ENCODE results near the gene TGM3. TPM values are rescaled to one million over a fixed set of nuclear protein-coding genes. Genes with fewer than 3 reads are reported as not detected.
A peak's percentile ranks its signal among the peaks of the same experiment; 100 is the strongest.

Gene TGM3
- total RNA-seq, 1 experiment from 2014 or later, result 0.11 TPM

- TF ChIP-seq CTCF (IDR thresholded peaks at IDR 0.05), result peak; percentile 50
- no peak for TF ChIP-seq PRDM15 (CRISPR knock-in tag; IDR thresholded peaks at IDR 0.05)
- Mint-ChIP-seq H3K4me1 (no peaks in the 10 kb centered on the region), H3K27me3 (ENCODE audit: low read depth) (no peaks in the 10 kb centered on the region; the same call in 1 of the 2 replicates), H3K27ac (no peak overlapping the region; the same call in 1 of the 2 replicates), H3K9me3 (peaks cover 28% of the 10 kb centered on the region), H3K36me3 (no peaks in the 10 kb centered on the region; the same call in 1 of the 2 replicates), H3K4me3 (no peak overlapping the region)
- ChIA-PET CTCF (interaction anchor here (0.6 to 2.3 kb wide), 45 partner anchors 9 to 380 kb away, joined by 3 to 31 read pairs (median 5); partner anchors contain the start of genes NOP56 and SNRPB), POLR2A (interaction anchor here (0.9 kb wide), 1 partner anchor 180 kb away, joined by 4 read pairs; no protein-coding TSS in a partner anchor)
- DNase-seq (ENCODE audit: low spot score) (peak; percentile 73), ATAC-seq (peak; percentile 85)
These were observed 91.4 kb downstream of the TGM3 start for GRCh38 chr20:2387180-2387577.

- POLR2A ChIA-PET, result interaction anchor here (0.9 kb wide), 1 partner anchor 180 kb away, joined by 4 read pairs; no protein-coding TSS in a partner anchor
- H3K9me3 Mint-ChIP-seq, result peaks cover 26% of the 10 kb centered on the region
- H3K27ac Mint-ChIP-seq, result no peak overlapping the region
- no peak for TF ChIP-seq NFYB (CRISPR knock-in tag; conservative IDR thresholded peaks at IDR 0.05; ENCODE audit: low read depth)
- TF ChIP-seq SOX15 (CRISPR knock-in tag; IDR thresholded peaks at IDR 0.05), result no peak
- TF ChIP-seq GRHL2 (CRISPR knock-in tag; IDR thresholded peaks at IDR 0.05; ENCODE audit: insufficient replicate concordance, severe bottlenecking), result no peak
- TF ChIP-seq USF1 (CRISPR knock-in tag; IDR thresholded peaks at IDR 0.05), result no peak
- no peak for TF ChIP-seq E2F4 (CRISPR knock-in tag; IDR thresholded peaks at IDR 0.05; ENCODE audit: borderline replicate concordance, low read depth)
- TF ChIP-seq JAZF1 (CRISPR knock-in tag; IDR thresholded peaks at IDR 0.05), result no peak
- TF ChIP-seq ZNF532 (CRISPR knock-in tag; IDR thresholded peaks at IDR 0.05; ENCODE audit: borderline replicate concordance), result no peak
- no peak for TF ChIP-seq ZNF671 (CRISPR knock-in tag; IDR thresholded peaks at IDR 0.05)
- no peak for TF ChIP-seq ARID4B (CRISPR knock-in tag; IDR thresholded peaks at IDR 0.05; ENCODE audit: borderline replicate concordance)
- TF ChIP-seq CTCF (IDR thresholded peaks at IDR 0.05), result no peak; the same call in 1 of the 2 replicates
- TF ChIP-seq CREM (CRISPR knock-in tag; IDR thresholded peaks at IDR 0.05), result no peak
- H3K27me3 Mint-ChIP-seq (ENCODE audit: low read depth), result no peaks in the 10 kb centered on the region; the same call in 1 of the 2 replicates
- H3K36me3 Mint-ChIP-seq, result no peaks in the 10 kb centered on the region; the same call in 1 of the 2 replicates
- CTCF ChIA-PET, result interaction anchor here (0.6 to 2.3 kb wide), 43 partner anchors 9 to 381 kb away, joined by 3 to 31 read pairs (median 5); partner anchors contain the start of genes NOP56 and SNRPB
- H3K4me1 Mint-ChIP-seq, result no peaks in the 10 kb centered on the region
- no peak for ATAC-seq
- no peak for DNase-seq (ENCODE audit: low spot score)
- H3K4me3 Mint-ChIP-seq, result no peak overlapping the region
These were observed 91.8 kb downstream of the TGM3 start for GRCh38 chr20:2387580-2387979.
